Measurements from ENCODE around the gene MAN2A1.

DNA sequence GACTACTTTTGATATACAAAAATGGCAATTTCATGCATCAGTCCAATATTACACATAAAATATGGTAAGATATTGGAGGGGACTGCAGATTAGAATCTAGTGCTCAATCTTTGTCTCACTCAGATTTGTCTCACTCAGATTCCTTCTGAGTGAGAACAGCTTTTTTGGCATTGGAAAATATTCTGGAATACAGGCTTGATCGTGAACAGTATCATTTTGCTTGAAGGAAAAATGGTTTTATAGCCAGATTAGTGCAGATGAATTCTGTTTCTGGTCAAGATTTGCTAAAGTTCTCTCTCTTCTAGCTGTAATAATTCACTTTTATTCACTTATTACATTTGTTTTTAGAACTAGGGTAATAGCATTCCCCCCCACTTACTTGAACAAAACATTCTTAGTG is 51.2 kb downstream of the MAN2A1 start:
- TF ChIP-seq, protein P1, sequence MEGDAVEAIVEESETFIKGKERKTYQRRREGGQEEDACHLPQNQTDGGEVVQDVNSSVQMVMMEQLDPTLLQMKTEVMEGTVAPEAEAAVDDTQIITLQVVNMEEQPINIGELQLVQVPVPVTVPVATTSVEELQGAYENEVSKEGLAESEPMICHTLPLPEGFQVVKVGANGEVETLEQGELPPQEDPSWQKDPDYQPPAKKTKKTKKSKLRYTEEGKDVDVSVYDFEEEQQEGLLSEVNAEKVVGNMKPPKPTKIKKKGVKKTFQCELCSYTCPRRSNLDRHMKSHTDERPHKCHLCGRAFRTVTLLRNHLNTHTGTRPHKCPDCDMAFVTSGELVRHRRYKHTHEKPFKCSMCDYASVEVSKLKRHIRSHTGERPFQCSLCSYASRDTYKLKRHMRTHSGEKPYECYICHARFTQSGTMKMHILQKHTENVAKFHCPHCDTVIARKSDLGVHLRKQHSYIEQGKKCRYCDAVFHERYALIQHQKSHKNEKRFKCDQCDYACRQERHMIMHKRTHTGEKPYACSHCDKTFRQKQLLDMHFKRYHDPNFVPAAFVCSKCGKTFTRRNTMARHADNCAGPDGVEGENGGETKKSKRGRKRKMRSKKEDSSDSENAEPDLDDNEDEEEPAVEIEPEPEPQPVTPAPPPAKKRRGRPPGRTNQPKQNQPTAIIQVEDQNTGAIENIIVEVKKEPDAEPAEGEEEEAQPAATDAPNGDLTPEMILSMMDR (IDR thresholded peaks at IDR 0.05) = no peak
- TF ChIP-seq POLR2A (IDR thresholded peaks at IDR 0.05) (no peak), POLR2AphosphoS5 (IDR thresholded peaks at IDR 0.05; ENCODE audit: insufficient read depth in 1 of 2, low read depth in 1 of 2) (no peak)
